Endothelial cell of umbilical vein (primary cell): Measurements from ENCODE around the gene UROC1. TPM values are rescaled to one million over a fixed set of nuclear protein-coding genes. Genes with fewer than 3 reads are reported as not detected.

Experiments used
- BruUV-seq: library from RNA; stranded (reverse); fragments of 400-500 nt; replicated peaks from 2 replicates; lab custom pipeline; 2021; lab: Mats Ljungman, UMichigan
- CTCF ChIA-PET: fragments of 300-600, 350-600 bp; sonication (Branson Sonifier 250); formaldehyde crosslinking; loops from one replicate; lab custom pipeline; 2021; ENCODE audit warnings: antibody characterized with exemption, inconsistent platforms; lab: Charles Lee
- POLR2A ChIA-PET: fragments of 300-600, 350-600 bp; sonication (Branson Sonifier 250); formaldehyde crosslinking; loops from one replicate; lab custom pipeline; 2021; ENCODE audit warnings: antibody characterized with exemption, inconsistent platforms; lab: Charles Lee
- DNase-seq: peaks from one replicate; pipeline ENCODE4 v3.0.0-alpha.2; 2011; ENCODE audit warnings: low read depth, low spot score
- FAIRE-seq: peaks from 2 replicates; lab custom pipeline; 2011; peaks lifted over from hg19 to GRCh38; lab: Jason Lieb, UNC
- H2AFZ ChIP-seq: 2 replicates; pipeline ENCODE4 v1.6.0; 2012; ENCODE audit warnings: low read depth, low read length, control low read depth, inconsistent platforms
- H3K27ac ChIP-seq: 2 replicates; pipeline ENCODE4 v1.5.1; 2011; ENCODE audit warnings: low read depth, mild to moderate bottlenecking, control low read depth, low read length, moderate library complexity; ENCODE audit not compliant: insufficient read depth
- H3K27me3 ChIP-seq, 2 experiments: 2 replicates each; pipeline versions ENCODE4 v1.6.0 to v1.6.1; 2011; ENCODE audit warnings: low read length in 2 of 2, mixed read lengths in 1 of 2; ENCODE audit not compliant: control insufficient read depth in 2 of 2, insufficient read depth in 2 of 2
- H3K36me3 ChIP-seq, 2 experiments: 2 replicates in 1 of 2; 3 replicates in 1 of 2; pipeline ENCODE4 v1.5.1; 2011; ENCODE audit warnings: low read length in 2 of 2, mild to moderate bottlenecking in 1 of 2, moderate library complexity in 1 of 2; ENCODE audit not compliant: control insufficient read depth in 2 of 2, insufficient read depth in 2 of 2; ENCODE audit errors: extremely low read depth in 1 of 2
- H3K4me1 ChIP-seq: 3 replicates; pipeline ENCODE4 v1.5.1; 2011; ENCODE audit warnings: mild to moderate bottlenecking, low read length; ENCODE audit not compliant: control insufficient read depth, insufficient read depth; ENCODE audit errors: extremely low read depth
- H3K4me2 ChIP-seq: 2 replicates; pipeline ENCODE4 v1.6.1; 2011; ENCODE audit warnings: low read length, control low read depth, mixed read lengths; ENCODE audit not compliant: insufficient read depth
- H3K4me3 ChIP-seq, 3 experiments: fragments of 200-600 bp in 1 of 3; sonication (generic), shearing (Covaris generic) in 1 of 3; replicated peaks in 1 of 3; 2 replicates each; pipeline ENCODE4 v1.5.1; 2011 to 2016; ENCODE audit warnings: control low read depth in 3 of 3, low read length in 3 of 3, mild to moderate bottlenecking in 2 of 3, inconsistent platforms in 1 of 3, low read depth in 1 of 3, moderate library complexity in 1 of 3; ENCODE audit not compliant: insufficient read depth in 1 of 3
- H3K79me2 ChIP-seq: 2 replicates; pipeline ENCODE4 v1.6.0; 2012; ENCODE audit warnings: low read length, inconsistent platforms; ENCODE audit not compliant: control insufficient read depth, insufficient read depth
- H3K9ac ChIP-seq: replicated peaks from 2 replicates; pipeline ENCODE3; 2011; ENCODE audit warnings: low read length, control low read depth; ENCODE audit not compliant: insufficient read depth; ENCODE audit errors: extremely low read depth
- H3K9me1 ChIP-seq: replicated peaks from 3 replicates; pipeline ENCODE4 v1.6.0; 2011; ENCODE audit warnings: mild to moderate bottlenecking, low read length; ENCODE audit not compliant: control insufficient read depth, insufficient read depth; ENCODE audit errors: extremely low read depth
- H3K9me3 ChIP-seq: replicated peaks from 2 replicates; pipeline ENCODE4 v1.5.1; 2012; ENCODE audit warnings: low read length, inconsistent platforms; ENCODE audit not compliant: control insufficient read depth, insufficient read depth
- H4K20me1 ChIP-seq: replicated peaks from 2 replicates; pipeline ENCODE3; 2011; ENCODE audit warnings: mild to moderate bottlenecking, low read length; ENCODE audit not compliant: control insufficient read depth, insufficient read depth; ENCODE audit errors: extremely low read depth
- EZH2 ChIP-seq: IDR thresholded peaks from 2 replicates; pipeline ENCODE4 v1.6.1; 2012; ENCODE audit warnings: borderline replicate concordance, low read depth, mild to moderate bottlenecking, moderate library complexity, low read length, inconsistent platforms; ENCODE audit not compliant: severe bottlenecking
- FOS ChIP-seq: IDR thresholded peaks from 2 replicates; pipeline ENCODE4 v1.6.1; 2011; ENCODE audit warnings: mild to moderate bottlenecking, low read length, moderate library complexity, borderline replicate concordance; ENCODE audit not compliant: insufficient read depth
- GATA2 ChIP-seq: IDR thresholded peaks from 2 replicates; pipeline ENCODE4 v1.7.0; 2011; ENCODE audit warnings: low read depth, mild to moderate bottlenecking, moderate library complexity, mixed read lengths, low read length; ENCODE audit not compliant: insufficient read length, insufficient read depth
- JUN ChIP-seq: IDR thresholded peaks from 2 replicates; pipeline ENCODE4 v1.6.1; 2011; ENCODE audit warnings: borderline replicate concordance, low read depth; ENCODE audit not compliant: insufficient read length, insufficient read depth
- MYC ChIP-seq: IDR thresholded peaks from one replicate; pipeline ENCODE4 v1.6.1; 2011; ENCODE audit warnings: mild to moderate bottlenecking, low read depth, low read length
- POLR2A ChIP-seq: IDR thresholded peaks from 2 replicates; pipeline ENCODE4 v1.6.1; 2012; ENCODE audit warnings: low read depth, mild to moderate bottlenecking, control low read depth, low read length
- POLR2AphosphoS5 ChIP-seq: IDR thresholded peaks from 2 replicates; pipeline ENCODE4 v1.6.1; 2012; ENCODE audit warnings: low read depth, mild to moderate bottlenecking, control low read depth, low read length, moderate library complexity; ENCODE audit not compliant: insufficient read depth
- dilution Hi-C: fragments of 300-500 bp; cut with MboI; formaldehyde crosslinking; loops from one replicate; pipeline ENCODE4 v1.15.0; 2019; ENCODE audit warnings: low sequenced_read_pairs; ENCODE audit not compliant: extremely low pct_ligation_motif_present
- intact Hi-C: fragments of 100-400 bp; cut with micrococcal nuclease; formaldehyde crosslinking; loops from one replicate; pipeline ENCODE4 v1.10.0; 2022
- polyA plus RNA-seq, 4 experiments: library from polyadenylated mRNA; depleted of rRNA in 3 of 4; stranded (reverse) in 3 of 4; unstranded in 1 of 4; fragments of >200 nt; gene quantifications; 2 replicates each; pipeline versions ENCODE4 v1.2.1 to v1.2.3, GENCODE V29; 2011 to 2012; ENCODE audit warnings: missing spikeins in 1 of 4
- total RNA-seq: library from RNA; stranded (reverse); gene quantifications from 2 replicates; pipeline ENCODE4 v1.2.3, GENCODE V29; 2021
- TF ChIP-seq, protein P1 (sequence below), 2 donors: IDR thresholded peaks; 1 replicate in 1 of 2; 2 replicates in 1 of 2; pipeline ENCODE4 v1.5.1; 2011; ENCODE audit warnings: low read length in 2 of 2, mild to moderate bottlenecking in 2 of 2, moderate library complexity in 2 of 2, control low read depth in 1 of 2, inconsistent platforms in 1 of 2, low read depth in 1 of 2; ENCODE audit not compliant: insufficient read depth in 1 of 2; ENCODE audit errors: extremely low read depth in 1 of 2
- TF ChIP-seq, protein P2 (sequence below): IDR thresholded peaks from 2 replicates; pipeline ENCODE4 v1.6.1; 2011; ENCODE audit not compliant: insufficient read depth, insufficient read length

The UROC1 gene
- total and polyA plus RNA-seq, 2 donors (not counting 3 experiments of a cell fraction or from before 2014, with no cell fraction given) = not detected

DNA sequence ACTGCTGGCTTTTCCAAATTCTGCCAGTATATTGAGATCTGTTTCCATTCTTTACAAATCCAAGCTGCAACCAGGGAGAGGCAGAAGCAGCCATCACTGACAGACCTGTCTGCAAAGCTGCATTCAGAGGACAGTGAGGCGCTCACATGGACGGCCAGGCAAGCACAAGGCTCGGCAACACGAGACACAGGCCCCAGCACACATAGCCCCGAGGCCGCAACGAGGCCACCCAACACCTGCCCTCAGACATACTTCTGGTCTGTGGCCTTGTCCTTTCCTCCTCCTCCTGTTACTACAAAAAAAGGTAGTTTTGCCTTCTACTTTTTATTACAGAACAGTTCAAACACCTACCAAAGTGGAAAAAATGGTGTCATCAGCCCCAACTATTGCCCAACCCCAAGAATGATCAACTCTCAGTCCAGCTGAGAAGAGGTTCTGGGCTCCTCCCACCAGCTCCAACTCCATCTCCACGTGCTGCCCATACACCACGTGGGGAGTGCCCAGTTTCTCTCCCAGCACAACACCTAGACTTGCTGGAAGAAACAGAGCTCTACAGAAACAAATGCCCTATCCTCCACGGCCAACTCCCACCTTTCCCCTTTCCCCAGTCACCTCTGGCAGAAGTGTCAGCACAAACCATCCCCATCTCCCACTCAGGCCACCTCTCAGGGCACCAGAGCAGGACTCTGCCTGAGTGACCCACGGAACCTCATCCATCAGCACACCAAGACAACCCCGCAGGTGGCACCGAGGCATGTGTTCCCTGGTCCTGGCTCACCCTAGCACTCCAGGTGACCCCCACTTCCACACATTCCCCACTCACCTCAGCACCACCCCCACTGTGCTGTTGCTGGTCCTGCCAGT, 49.3 kb downstream of the UROC1 start:
- no peak for FAIRE-seq
- dilution Hi-C loops (no loop called here), intact Hi-C loops (no loop called here)
- POLR2A ChIA-PET = interaction anchor here (0.6 kb wide), 1 partner anchor 13 kb away, joined by 3 read pairs; no protein-coding TSS in a partner anchor
- BruUV-seq = no TSS peak
- no peak for DNase-seq
- TF ChIP-seq, protein P1, sequence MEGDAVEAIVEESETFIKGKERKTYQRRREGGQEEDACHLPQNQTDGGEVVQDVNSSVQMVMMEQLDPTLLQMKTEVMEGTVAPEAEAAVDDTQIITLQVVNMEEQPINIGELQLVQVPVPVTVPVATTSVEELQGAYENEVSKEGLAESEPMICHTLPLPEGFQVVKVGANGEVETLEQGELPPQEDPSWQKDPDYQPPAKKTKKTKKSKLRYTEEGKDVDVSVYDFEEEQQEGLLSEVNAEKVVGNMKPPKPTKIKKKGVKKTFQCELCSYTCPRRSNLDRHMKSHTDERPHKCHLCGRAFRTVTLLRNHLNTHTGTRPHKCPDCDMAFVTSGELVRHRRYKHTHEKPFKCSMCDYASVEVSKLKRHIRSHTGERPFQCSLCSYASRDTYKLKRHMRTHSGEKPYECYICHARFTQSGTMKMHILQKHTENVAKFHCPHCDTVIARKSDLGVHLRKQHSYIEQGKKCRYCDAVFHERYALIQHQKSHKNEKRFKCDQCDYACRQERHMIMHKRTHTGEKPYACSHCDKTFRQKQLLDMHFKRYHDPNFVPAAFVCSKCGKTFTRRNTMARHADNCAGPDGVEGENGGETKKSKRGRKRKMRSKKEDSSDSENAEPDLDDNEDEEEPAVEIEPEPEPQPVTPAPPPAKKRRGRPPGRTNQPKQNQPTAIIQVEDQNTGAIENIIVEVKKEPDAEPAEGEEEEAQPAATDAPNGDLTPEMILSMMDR (IDR thresholded peaks at IDR 0.05; ENCODE audit: extremely low read depth in 1 of 2, insufficient read depth in 1 of 2, low read depth in 1 of 2, low read length in 2 of 2) = no peak
- TF ChIP-seq JUN = no peak
- TF ChIP-seq, protein P2, sequence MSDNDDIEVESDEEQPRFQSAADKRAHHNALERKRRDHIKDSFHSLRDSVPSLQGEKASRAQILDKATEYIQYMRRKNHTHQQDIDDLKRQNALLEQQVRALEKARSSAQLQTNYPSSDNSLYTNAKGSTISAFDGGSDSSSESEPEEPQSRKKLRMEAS = no peak
- no peak for TF ChIP-seq EZH2
- TF ChIP-seq POLR2A = no peak
- TF ChIP-seq POLR2AphosphoS5 = no peak
- no peak for TF ChIP-seq GATA2
- TF ChIP-seq FOS = no peak
- no peak for TF ChIP-seq MYC
- Histone ChIP-seq H3K4me2 (no peak overlapping the region), H2AFZ (no peak overlapping the region), H3K4me3 (no peak overlapping the region), H4K20me1 (no peaks in the 10 kb centered on the region), H3K9me3 (no peaks in the 10 kb centered on the region), H3K27me3 (no peaks in the 10 kb centered on the region), H3K79me2 (peaks cover 37% of the 10 kb centered on the region), H3K36me3 (peaks cover 20 to 58% of the 10 kb centered on the region in 2 experiments), H3K9ac (no peak overlapping the region), H3K9me1 (no peaks in the 10 kb centered on the region), H3K4me1 (peaks cover 15% of the 10 kb centered on the region), H3K27ac (no peak overlapping the region)
- CTCF ChIA-PET = no interaction called here
